Mesendoderm (in vitro differentiated cells): ENCODE results near the gene SNRNP70.

Experiments used
- DNase-seq: peaks from one replicate; pipeline ENCODE4 v3.0.0; 2013
- H2AK5ac ChIP-seq: 2 replicates; pipeline ENCODE4 v1.6.1; 2013; ENCODE audit warnings: low read length, inconsistent platforms
- H2BK120ac ChIP-seq: 2 replicates; pipeline ENCODE4 v1.6.1; 2013; ENCODE audit warnings: low read depth, mild to moderate bottlenecking, low read length, moderate library complexity, mixed read lengths
- H2BK15ac ChIP-seq: replicated peaks from 2 replicates; pipeline ENCODE4 v1.6.1; 2013; ENCODE audit warnings: low read depth, mild to moderate bottlenecking, moderate library complexity
- H2BK5ac ChIP-seq: 2 replicates; pipeline ENCODE4 v1.6.1; 2013; ENCODE audit warnings: low read length, inconsistent platforms
- H3K18ac ChIP-seq: 2 replicates; pipeline ENCODE4 v1.6.1; 2013; ENCODE audit warnings: mild to moderate bottlenecking, low read length, mixed read lengths
- H3K23ac ChIP-seq: one replicate; pipeline ENCODE4 v1.6.1; 2013; ENCODE audit warnings: low read length
- H3K27ac ChIP-seq: 2 replicates; pipeline ENCODE4 v1.5.1; 2013; ENCODE audit warnings: low read depth, mild to moderate bottlenecking, inconsistent platforms, low read length, moderate library complexity
- H3K27me3 ChIP-seq: 2 replicates; pipeline ENCODE4 v1.6.1; 2013; ENCODE audit warnings: low read length, control low read depth, mild to moderate bottlenecking, inconsistent platforms; ENCODE audit not compliant: insufficient read depth, poor library complexity
- H3K36me3 ChIP-seq: 2 replicates; pipeline ENCODE4 v1.6.1; 2013; ENCODE audit warnings: low read length, inconsistent platforms; ENCODE audit not compliant: control insufficient read depth, insufficient read depth
- H3K4ac ChIP-seq: one replicate; pipeline ENCODE4 v1.6.1; 2013; ENCODE audit warnings: low read depth, mild to moderate bottlenecking, low read length, moderate library complexity
- H3K4me1 ChIP-seq: 2 replicates; pipeline ENCODE4 v1.6.1; 2013; ENCODE audit warnings: low read depth, low read length, inconsistent platforms; ENCODE audit not compliant: control insufficient read depth
- H3K4me2 ChIP-seq: 2 replicates; pipeline ENCODE4 v1.6.1; 2013; ENCODE audit warnings: low read length
- H3K4me3 ChIP-seq: 2 replicates; pipeline ENCODE4 v1.5.1; 2013; ENCODE audit warnings: mild to moderate bottlenecking, low read length
- H3K56ac ChIP-seq: one replicate; pipeline ENCODE4 v1.6.1; 2013; ENCODE audit warnings: low read length
- H3K79me1 ChIP-seq: 2 replicates; pipeline ENCODE4 v1.6.1; 2013; ENCODE audit warnings: low read length, inconsistent platforms
- H3K79me2 ChIP-seq: 2 replicates; pipeline ENCODE4 v1.6.1; 2013; ENCODE audit warnings: mild to moderate bottlenecking, low read length; ENCODE audit not compliant: control insufficient read depth, insufficient read depth
- H3K9ac ChIP-seq: 2 replicates; pipeline ENCODE4 v1.6.1; 2013; ENCODE audit warnings: low read length, inconsistent platforms
- H4K5ac ChIP-seq: one replicate; pipeline ENCODE4 v1.6.1; 2013; ENCODE audit warnings: low read length
- H4K8ac ChIP-seq: one replicate; pipeline ENCODE4 v1.6.1; 2013; ENCODE audit warnings: low read depth, mild to moderate bottlenecking, control low read depth, low read length, moderate library complexity
- WGBS: extraction: QIAGEN DNeasy Blood & Tissue Kit; methylation state at CpG from one replicate; pipeline ENCODE4 v1.1.7; 2013; ENCODE audit warnings: low lambda C conversion rate, missing lambda C conversion rate; ENCODE audit not compliant: insufficient coverage; ENCODE audit errors: extremely low coverage; 5-methylcytosine and 5-hydroxymethylcytosine counted together

The SNRNP70 gene

DNA sequence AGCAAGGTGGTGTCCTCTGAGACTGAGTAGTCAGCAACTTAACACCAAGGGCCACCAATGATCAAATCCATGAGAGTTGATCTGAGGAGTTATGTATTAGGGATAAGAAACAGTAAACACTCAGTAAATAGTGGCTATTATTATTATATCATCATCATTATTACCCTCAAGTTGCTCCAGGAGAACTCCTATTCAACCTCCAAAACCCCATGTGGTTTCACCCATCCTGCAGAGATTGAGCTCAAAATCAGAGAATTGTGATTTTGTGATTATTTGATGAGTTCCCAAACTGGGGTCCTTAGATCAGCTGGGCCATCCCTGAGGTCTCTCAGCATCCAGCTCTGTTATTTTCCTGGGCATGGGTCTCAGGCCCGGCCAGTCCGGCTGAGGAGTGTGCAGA lies 24.3 kb upstream of the SNRNP70 start:
- no peak for DNase-seq
- no peak overlapping the region for H3K4me2 ChIP-seq
- H3K79me2 ChIP-seq: no peaks in the 10 kb centered on the region
- H2AK5ac ChIP-seq: no peak overlapping the region
- H3K56ac ChIP-seq: no peak overlapping the region
- no peak overlapping the region for H4K5ac ChIP-seq
- no peak overlapping the region for H2BK120ac ChIP-seq
- H3K36me3 ChIP-seq: no peaks in the 10 kb centered on the region
- no peak overlapping the region for H2BK5ac ChIP-seq
- H3K27me3 ChIP-seq: peaks cover 2% of the 10 kb centered on the region
- no peak overlapping the region for H3K4me3 ChIP-seq
- no peak overlapping the region for H3K27ac ChIP-seq
- H3K18ac ChIP-seq: no peak overlapping the region
- WGBS: no CpG with 5 or more reads among the region's 2 CpGs
- no peak overlapping the region for H3K4ac ChIP-seq
- no peak overlapping the region for H3K9ac ChIP-seq
- H4K8ac ChIP-seq: no peak overlapping the region
- H2BK15ac ChIP-seq: no peak overlapping the region
- H3K79me1 ChIP-seq: no peaks in the 10 kb centered on the region
- no peak overlapping the region for H3K23ac ChIP-seq
- H3K4me1 ChIP-seq: peaks cover 6% of the 10 kb centered on the region

- Histone ChIP-seq H3K4me3 (no peak overlapping the region), H3K27ac (no peak overlapping the region)
- no CpG with 5 or more reads among the region's 25 CpGs for WGBS
Observed at GRCh38 chr19:49061445-49061844, 23.8 kb upstream of the SNRNP70 start.

GRCh38 chr19:49064029-49064629 lies 21.1 kb upstream of the SNRNP70 start:
- peak overlapping the region; percentile 24 for H2AK5ac ChIP-seq
- WGBS: no CpG with 5 or more reads among the region's 10 CpGs
- H3K4me3 ChIP-seq: no peak overlapping the region

More at GRCh38 chr19:49061445-49061844, 23.8 kb upstream of the SNRNP70 start:
- Histone ChIP-seq H2BK120ac (no peak overlapping the region), H3K4me2 (no peak overlapping the region), H3K4ac (no peak overlapping the region), H3K9ac (no peak overlapping the region), H3K79me1 (no peaks in the 10 kb centered on the region), H2BK5ac (no peak overlapping the region), H3K4me1 (peaks cover 6% of the 10 kb centered on the region), H3K56ac (no peak overlapping the region), H3K79me2 (no peaks in the 10 kb centered on the region), H2AK5ac (no peak overlapping the region), H3K36me3 (no peaks in the 10 kb centered on the region), H3K18ac (no peak overlapping the region), H3K27me3 (peaks cover 2% of the 10 kb centered on the region), H4K5ac (no peak overlapping the region), H4K8ac (no peak overlapping the region), H2BK15ac (no peak overlapping the region), H3K23ac (no peak overlapping the region)
- DNase-seq: no peak

GRCh38 chr19:49064768-49065611 lies 20.3 kb upstream of the SNRNP70 start, which contains the start of gene NTF4:
Gene NTF4 (minus strand): TSS chr19:49064818. CDS start chr19:49061997, 2,821 bp downstream.
- peak; percentile 76 for DNase-seq
- peak within 1 kb of the TSS; percentile 24 for H2AK5ac ChIP-seq
- H3K18ac ChIP-seq: peak within 1 kb of the TSS; percentile 56
- WGBS: no CpG with 5 or more reads among the region's 53 CpGs
- no peak within 1 kb of the TSS for H2BK15ac ChIP-seq
- peak within 1 kb of the TSS; percentile 64 for H3K4me2 ChIP-seq
- H3K9ac ChIP-seq: peak within 1 kb of the TSS; percentile 63
- H3K36me3 ChIP-seq: no peaks in the 10 kb centered on the region
- no peak within 1 kb of the TSS for H3K27ac ChIP-seq
- peaks cover 6% of the 10 kb centered on the region for H3K4me1 ChIP-seq
- H3K23ac ChIP-seq: no peak within 1 kb of the TSS
- H3K27me3 ChIP-seq: peaks cover 2% of the 10 kb centered on the region
- no peak within 1 kb of the TSS for H3K4ac ChIP-seq
- H4K5ac ChIP-seq: no peak within 1 kb of the TSS
- H2BK120ac ChIP-seq: no peak within 1 kb of the TSS
- no peak within 1 kb of the TSS for H2BK5ac ChIP-seq
- H3K4me3 ChIP-seq: no peak within 1 kb of the TSS
- no peaks in the 10 kb centered on the region for H3K79me1 ChIP-seq
- H3K79me2 ChIP-seq: no peaks in the 10 kb centered on the region
- peak within 1 kb of the TSS; percentile 83 for H3K56ac ChIP-seq
- no peak within 1 kb of the TSS for H4K8ac ChIP-seq

More at GRCh38 chr19:49064029-49064629, 21.1 kb upstream of the SNRNP70 start:
- no peak overlapping the region for H3K27ac ChIP-seq
- no peak overlapping the region for H4K8ac ChIP-seq
- no peak overlapping the region for H4K5ac ChIP-seq
- H3K23ac ChIP-seq: no peak overlapping the region
- H3K79me1 ChIP-seq: no peaks in the 10 kb centered on the region
- H3K27me3 ChIP-seq: no peaks in the 10 kb centered on the region
- H2BK120ac ChIP-seq: no peak overlapping the region
- H3K9ac ChIP-seq: peak overlapping the region; percentile 50
- peak overlapping the region; percentile 60 for H3K56ac ChIP-seq
- no peak overlapping the region for H3K18ac ChIP-seq
- no peaks in the 10 kb centered on the region for H3K79me2 ChIP-seq
- no peaks in the 10 kb centered on the region for H3K36me3 ChIP-seq
- no peak overlapping the region for H2BK5ac ChIP-seq
- no peak overlapping the region for H2BK15ac ChIP-seq
- DNase-seq: peak; percentile 29
- H3K4me2 ChIP-seq: no peak overlapping the region
- H3K4ac ChIP-seq: no peak overlapping the region
- H3K4me1 ChIP-seq: peaks cover 6% of the 10 kb centered on the region

- H4K5ac ChIP-seq: no peak overlapping the region
- H2AK5ac ChIP-seq: no peak overlapping the region
- no peak overlapping the region for H3K27ac ChIP-seq
- no peak overlapping the region for H3K4ac ChIP-seq
- no peaks in the 10 kb centered on the region for H3K79me2 ChIP-seq
- no peak overlapping the region for H2BK15ac ChIP-seq
- peaks cover 2% of the 10 kb centered on the region for H3K27me3 ChIP-seq
- no peak overlapping the region for H2BK120ac ChIP-seq
- H3K23ac ChIP-seq: no peak overlapping the region
- no peak overlapping the region for H2BK5ac ChIP-seq
- H3K56ac ChIP-seq: no peak overlapping the region
- H4K8ac ChIP-seq: no peak overlapping the region
- WGBS: no CpG with 5 or more reads among the region's 13 CpGs
- no peak overlapping the region for H3K18ac ChIP-seq
- no peak overlapping the region for H3K4me2 ChIP-seq
- peaks cover 6% of the 10 kb centered on the region for H3K4me1 ChIP-seq
- DNase-seq: peak; percentile 38
- no peaks in the 10 kb centered on the region for H3K36me3 ChIP-seq
- H3K79me1 ChIP-seq: no peaks in the 10 kb centered on the region
- H3K4me3 ChIP-seq: no peak overlapping the region
- no peak overlapping the region for H3K9ac ChIP-seq
Observed at GRCh38 chr19:49065905-49066512, 19.2 kb upstream of the SNRNP70 start.
